HepG2 (cell line): Measurements from ENCODE around the gene MVB12A. TPM values are rescaled to one million over a fixed set of nuclear protein-coding genes. Genes with fewer than 3 reads are reported as not detected.
A peak's percentile ranks its signal among the peaks of the same experiment; 100 is the strongest.

ENCODE experiments used
- ARNTL ChIP-seq: sonication (generic); formaldehyde crosslinking; IDR thresholded peaks from 2 replicates; pipeline ENCODE4 v1.4.0; 2020; ENCODE audit warnings: mild to moderate bottlenecking, missing genetic modification reagents
- DMAP1 ChIP-seq: IDR thresholded peaks from 2 replicates; pipeline ENCODE4 v1.6.1; 2016
- EED ChIP-seq: sonication (generic); formaldehyde crosslinking; IDR thresholded peaks from 2 replicates; pipeline ENCODE4 v1.5.0; 2020; ENCODE audit warnings: mild to moderate bottlenecking, missing genetic modification reagents
- FOXP1 ChIP-seq, 2 experiments: fragments of 450-650 bp in 1 of 2; IDR thresholded peaks; 2 replicates each; pipeline ENCODE4 v1.6.1; 2017 to 2018; ENCODE audit warnings: antibody characterized with exemption in 1 of 2
- HMGXB3 ChIP-seq: sonication (generic); formaldehyde crosslinking; IDR thresholded peaks from 2 replicates; pipeline ENCODE4 v1.4.0; 2020; ENCODE audit warnings: missing genetic modification reagents, borderline replicate concordance
- HNRNPLL ChIP-seq: fragments of 200-400 bp; formaldehyde crosslinking; IDR thresholded peaks from 2 replicates; pipeline ENCODE4 v1.6.1; 2017; ENCODE audit warnings: mild to moderate bottlenecking, low read depth, low read length; ENCODE audit not compliant: poor library complexity, severe bottlenecking
- MED1 ChIP-seq: sonication (generic); formaldehyde crosslinking; IDR thresholded peaks from 2 replicates; pipeline ENCODE4 v1.4.0; 2020; ENCODE audit warnings: missing genetic modification reagents
- NFIC ChIP-seq: IDR thresholded peaks from 2 replicates; pipeline ENCODE4 v1.6.1; 2012; ENCODE audit warnings: mild to moderate bottlenecking, low read length, inconsistent platforms
- SOX5 ChIP-seq: IDR thresholded peaks from 2 replicates; pipeline ENCODE4 v1.6.1; 2016; ENCODE audit warnings: borderline replicate concordance
- ZBTB44 ChIP-seq: sonication (generic); formaldehyde crosslinking; IDR thresholded peaks from 2 replicates; pipeline ENCODE4 v1.4.0; 2020; ENCODE audit warnings: missing genetic modification reagents
- ZNF142 ChIP-seq: sonication (generic); formaldehyde crosslinking; IDR thresholded peaks from 2 replicates; pipeline ENCODE4 v1.4.0; 2020; ENCODE audit warnings: missing genetic modification reagents
- ZNF672 ChIP-seq: sonication (generic); formaldehyde crosslinking; IDR thresholded peaks from 2 replicates; pipeline ENCODE4 v1.8.1; 2022; ENCODE audit warnings: missing genetic modification reagents
- ZNF703 ChIP-seq: sonication (generic); formaldehyde crosslinking; IDR thresholded peaks from 2 replicates; pipeline ENCODE4 v1.5.1; 2020; ENCODE audit warnings: missing genetic modification reagents, mild to moderate bottlenecking, moderate library complexity, borderline replicate concordance
- ZNF850 ChIP-seq: sonication (generic); formaldehyde crosslinking; conservative IDR thresholded peaks from 2 replicates; pipeline ENCODE4 v1.9.0; 2021; ENCODE audit warnings: mild to moderate bottlenecking, missing genetic modification reagents
- ZSCAN21 ChIP-seq: sonication (generic); formaldehyde crosslinking; IDR thresholded peaks from 2 replicates; pipeline ENCODE4 v1.8.0; 2022; ENCODE audit warnings: mild to moderate bottlenecking, missing genetic modification reagents, moderate library complexity, borderline replicate concordance
- polyA plus RNA-seq, 8 experiments: library from polyadenylated mRNA; depleted of rRNA in 3 of 8; stranded (reverse) in 7 of 8; unstranded in 1 of 8; fragments of >200 nt; fragmentation: Illumina TruSeq in 4 of 8; extraction: Trizol in 4 of 8; gene quantifications; 2 replicates each; pipeline versions ENCODE4 v1.2.1 to v1.2.3, GENCODE V29; 2011 to 2016; ENCODE audit warnings: low read depth in 4 of 8, missing spikeins in 1 of 8, mixed read lengths in 1 of 8; ENCODE audit not compliant: insufficient read depth in 1 of 8
- total RNA-seq, 5 experiments: library from RNA; depleted of rRNA; stranded (reverse); fragments of >200 nt; fragmentation: Illumina TruSeq; extraction: Trizol; gene quantifications; 2 replicates each; pipeline ENCODE4 v1.2.3, GENCODE V29; 2016; ENCODE audit warnings: low read depth in 1 of 5

MVB12A gene
- total and polyA plus RNA-seq, 2 of the 13 experiments (the other 11 are each of a cell fraction or from before 2014, with no cell fraction given), result 35.7 to 36.1 TPM

- TF ChIP-seq HMGXB3 (CRISPR knock-in tag), result peak; percentile 55; the same call in 1 of the 2 replicates
- TF ChIP-seq MED1 (CRISPR knock-in tag), result peak; percentile 81
- TF ChIP-seq ZNF850 (CRISPR knock-in tag), result no peak
- TF ChIP-seq ZNF142 (CRISPR knock-in tag), result no peak; the same call in none of the 2 replicates
- TF ChIP-seq EED (CRISPR knock-in tag), result peak; percentile 35; the same call in 1 of the 2 replicates
- peak; percentile 90 for TF ChIP-seq ARNTL (CRISPR knock-in tag)
- peak; percentile 59; the same call in 1 of the 2 replicates for TF ChIP-seq SOX5 (CRISPR knock-in tag)
- no peak; the same call in 1 of the 2 replicates for TF ChIP-seq ZSCAN21
- no peak for TF ChIP-seq FOXP1 (IDR thresholded peaks at IDR 0.05)
- 0 out of 2 replicates have a peak, but pooled peaks have one; percentile 31 for TF ChIP-seq FOXP1 (CRISPR knock-in tag; IDR thresholded peaks at IDR 0.05)
- TF ChIP-seq ZBTB44, result no peak
- TF ChIP-seq ZNF672 (CRISPR knock-in tag), result no peak
- no peak for TF ChIP-seq ZNF703 (CRISPR knock-in tag)
- TF ChIP-seq DMAP1, result peak; percentile 81
- TF ChIP-seq HNRNPLL, result peak; percentile 80
- TF ChIP-seq NFIC, result no peak
Measured at GRCh38 chr19:17419621-17420474, at the start of gene MVB12A (continued).
